ENCODE measurements around the gene KRTAP5-7. TPM values are rescaled to one million over a fixed set of nuclear protein-coding genes. Genes with fewer than 3 reads are reported as not detected.
"Not testable (repeated sequence)": the region's sequence is repeated elsewhere in the genome, so short reads cannot be mapped to it uniquely, and the experiment has no call there.

Gene KRTAP5-7
- total RNA-seq, 1 experiment from 2014 or later, result not detected

- DNase-seq (ENCODE audit: low spot score), result no peak
- in situ Hi-C loops (cut with HindIII; ENCODE audit: low sequenced_read_pairs), result no loop called here
Measured at GRCh38 chr11:71527576-71528210, 626 bp downstream of the KRTAP5-7 start.

GRCh38 chr11:71530602-71531001 lies 3.5 kb downstream of the KRTAP5-7 start:
- in situ Hi-C loops (cut with HindIII; ENCODE audit: low sequenced_read_pairs), result no loop called here
- DNase-seq (ENCODE audit: low spot score), result no peak

- no peak for DNase-seq (ENCODE audit: low spot score)
- in situ Hi-C loops (cut with HindIII; ENCODE audit: low sequenced_read_pairs), result no loop called here
Measured at GRCh38 chr11:71532036-71532610, 5.1 kb downstream of the KRTAP5-7 start.

- in situ Hi-C loops (cut with HindIII; ENCODE audit: low sequenced_read_pairs); DNase-seq (ENCODE audit: low spot score): not testable (repeated sequence)
Measured at GRCh38 chr11:71534711-71535608, 7.9 kb downstream of the KRTAP5-7 start.

- DNase-seq (ENCODE audit: low spot score), result no peak
- in situ Hi-C loops (cut with HindIII; ENCODE audit: low sequenced_read_pairs), result no loop called here
Measured at GRCh38 chr11:71535825-71536224, 8.8 kb downstream of the KRTAP5-7 start.

- in situ Hi-C loops (cut with HindIII; ENCODE audit: low sequenced_read_pairs), result no loop called here
- no peak for DNase-seq (ENCODE audit: low spot score)
Measured at GRCh38 chr11:71537537-71537936, 10.5 kb downstream of the KRTAP5-7 start.

GRCh38 chr11:71537977-71538665 lies 11.1 kb downstream of the KRTAP5-7 start, which contains the start of gene KRTAP5-8:
TSS of gene KRTAP5-8 (plus strand) at chr11:71538025. CDS start at chr11:71538056, 31 bp downstream.
- DNase-seq (ENCODE audit: low spot score); in situ Hi-C loops (cut with HindIII; ENCODE audit: low sequenced_read_pairs): not testable (repeated sequence)

- no peak for DNase-seq (ENCODE audit: low spot score)
- in situ Hi-C loops (cut with HindIII; ENCODE audit: low sequenced_read_pairs), result no loop called here
Measured at GRCh38 chr11:71538666-71538990, 11.6 kb downstream of the KRTAP5-7 start.

- no peak for DNase-seq (ENCODE audit: low spot score)
- in situ Hi-C loops (cut with HindIII; ENCODE audit: low sequenced_read_pairs), result no loop called here
Measured at GRCh38 chr11:71539017-71539416, 11.9 kb downstream of the KRTAP5-7 start.

GRCh38 chr11:71539971-71540370 lies 12.9 kb downstream of the KRTAP5-7 start:
- in situ Hi-C loops (cut with HindIII; ENCODE audit: low sequenced_read_pairs); DNase-seq (ENCODE audit: low spot score): not testable (repeated sequence)

GRCh38 chr11:71540521-71541304 lies 13.6 kb downstream of the KRTAP5-7 start:
- DNase-seq (ENCODE audit: low spot score); in situ Hi-C loops (cut with HindIII; ENCODE audit: low sequenced_read_pairs): not testable (repeated sequence)

GRCh38 chr11:71542382-71542781 lies 15.3 kb downstream of the KRTAP5-7 start:
- in situ Hi-C loops (cut with HindIII; ENCODE audit: low sequenced_read_pairs), result no loop called here

GRCh38 chr11:71542879-71543777 lies 16.1 kb downstream of the KRTAP5-7 start:
- in situ Hi-C loops (cut with HindIII; ENCODE audit: low sequenced_read_pairs), result no loop called here
- DNase-seq (ENCODE audit: low spot score), result no peak

More at GRCh38 chr11:71542382-71542781, 15.3 kb downstream of the KRTAP5-7 start:
- no peak for DNase-seq (ENCODE audit: low spot score)

- no peak for DNase-seq (ENCODE audit: low spot score)
- in situ Hi-C loops (cut with HindIII; ENCODE audit: low sequenced_read_pairs), result no loop called here
Measured at GRCh38 chr11:71543866-71544265, 16.8 kb downstream of the KRTAP5-7 start.

- in situ Hi-C loops (cut with HindIII; ENCODE audit: low sequenced_read_pairs), result no loop called here
- no peak for DNase-seq (ENCODE audit: low spot score)
Measured at GRCh38 chr11:71544525-71545214, 17.6 kb downstream of the KRTAP5-7 start.

- no peak for DNase-seq (ENCODE audit: low spot score)
- in situ Hi-C loops (cut with HindIII; ENCODE audit: low sequenced_read_pairs), result no loop called here
Measured at GRCh38 chr11:71545405-71545966, 18.4 kb downstream of the KRTAP5-7 start.

GRCh38 chr11:71548120-71548519 lies 21.1 kb downstream of the KRTAP5-7 start, which contains the start of gene KRTAP5-9:
TSS of gene KRTAP5-9 (plus strand) at chr11:71548420. CDS start at chr11:71548658, 238 bp downstream.
- no peak for DNase-seq (ENCODE audit: low spot score)
- in situ Hi-C loops (cut with HindIII; ENCODE audit: low sequenced_read_pairs), result no loop called here
